NCI-H510A (cell line): Measurements from ENCODE around the gene PPP4C.

Experiments used
- DNase-seq: peaks from one replicate; lab custom pipeline; 2025; lab: John Stamatoyannopoulos, UW

PPP4C gene

DNA sequence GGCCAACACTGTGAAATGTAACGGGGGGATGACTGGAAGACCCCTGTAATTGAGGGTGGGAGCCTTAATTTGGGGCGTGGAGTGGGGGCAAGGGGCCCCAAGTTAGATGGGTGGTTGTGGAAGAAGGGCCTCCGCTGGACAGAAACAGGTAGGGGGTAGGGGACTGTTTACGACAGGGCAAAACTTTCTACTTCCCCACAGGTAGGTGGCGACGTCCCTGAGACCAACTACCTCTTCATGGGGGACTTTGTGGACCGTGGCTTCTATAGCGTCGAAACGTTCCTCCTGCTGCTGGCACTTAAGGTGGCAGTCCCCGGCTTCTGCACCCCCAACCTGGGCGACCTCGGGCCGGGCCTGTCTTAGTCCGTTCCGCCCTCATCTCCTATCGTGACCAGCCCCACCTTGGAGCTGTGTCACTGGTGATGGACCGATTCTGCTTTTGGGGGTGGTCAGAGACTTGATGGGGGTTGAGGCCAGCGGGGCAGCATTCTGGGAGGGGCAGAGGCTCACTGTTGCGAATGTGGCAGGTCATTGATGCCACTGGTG is 6.8 kb downstream of the PPP4C start:
- no peak for DNase-seq

DNA sequence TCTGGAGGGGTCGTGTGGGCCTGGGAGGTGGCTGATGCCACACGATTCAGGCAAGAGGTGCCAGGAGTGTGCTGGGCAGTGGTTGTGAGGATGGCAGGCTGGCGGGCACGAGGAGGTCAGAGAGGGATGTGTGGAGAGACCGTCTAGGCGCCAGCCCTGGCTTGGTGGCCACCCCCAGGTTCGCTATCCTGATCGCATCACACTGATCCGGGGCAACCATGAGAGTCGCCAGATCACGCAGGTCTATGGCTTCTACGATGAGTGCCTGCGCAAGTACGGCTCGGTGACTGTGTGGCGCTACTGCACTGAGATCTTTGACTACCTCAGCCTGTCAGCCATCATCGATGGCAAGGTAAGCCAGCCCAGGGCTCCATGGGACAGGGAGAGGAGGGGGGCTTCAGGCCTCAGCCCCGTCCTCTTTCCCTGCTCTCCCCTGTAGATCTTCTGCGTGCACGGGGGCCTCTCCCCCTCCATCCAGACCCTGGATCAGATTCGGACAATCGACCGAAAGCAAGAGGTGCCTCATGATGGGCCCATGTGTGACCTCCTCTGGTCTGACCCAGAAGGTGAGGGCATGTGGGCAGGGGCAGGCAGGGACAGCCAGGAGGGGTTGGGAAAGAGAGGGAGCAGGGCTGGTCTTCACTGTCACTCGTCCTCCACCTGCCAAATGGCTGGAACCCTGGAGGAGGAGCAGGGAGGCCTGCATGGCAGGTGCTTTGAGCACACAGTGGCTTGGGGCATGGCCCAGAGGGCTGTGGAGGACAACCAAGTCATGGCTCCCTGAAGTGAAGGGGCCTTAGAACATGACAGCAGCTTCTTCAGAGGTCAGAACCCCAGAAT is 7.6 kb downstream of the PPP4C start:
- no peak for DNase-seq

DNA sequence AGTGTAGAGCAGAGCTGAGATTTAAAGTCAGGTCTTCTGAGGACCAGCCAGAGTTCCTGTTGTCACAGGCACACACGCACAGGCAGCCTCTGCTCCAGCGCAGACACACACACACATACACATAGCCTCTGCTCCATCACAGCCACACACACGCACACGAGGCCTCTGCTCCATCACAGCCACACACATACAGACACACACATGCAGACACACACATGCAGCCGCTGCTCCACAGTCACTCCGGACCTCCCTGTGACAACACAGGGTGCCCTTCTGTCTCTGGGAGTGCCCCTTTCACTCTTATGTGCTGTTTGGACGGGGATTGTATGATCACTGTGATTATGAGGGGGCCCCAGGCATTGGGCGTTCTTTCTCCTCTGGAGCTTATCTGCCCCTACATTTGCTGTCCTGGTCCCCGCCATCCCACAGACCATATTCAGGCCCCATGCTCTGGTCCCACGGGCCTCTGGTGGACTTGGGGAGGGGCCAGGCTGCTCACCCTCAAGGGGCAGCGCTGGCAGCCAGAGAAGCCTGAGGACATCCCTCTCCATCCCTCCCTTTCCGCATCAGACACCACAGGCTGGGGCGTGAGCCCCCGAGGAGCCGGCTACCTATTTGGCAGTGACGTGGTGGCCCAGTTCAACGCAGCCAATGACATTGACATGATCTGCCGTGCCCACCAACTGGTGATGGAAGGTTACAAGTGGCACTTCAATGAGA is 8.5 kb downstream of the PPP4C start:
- DNase-seq = no peak

DNA sequence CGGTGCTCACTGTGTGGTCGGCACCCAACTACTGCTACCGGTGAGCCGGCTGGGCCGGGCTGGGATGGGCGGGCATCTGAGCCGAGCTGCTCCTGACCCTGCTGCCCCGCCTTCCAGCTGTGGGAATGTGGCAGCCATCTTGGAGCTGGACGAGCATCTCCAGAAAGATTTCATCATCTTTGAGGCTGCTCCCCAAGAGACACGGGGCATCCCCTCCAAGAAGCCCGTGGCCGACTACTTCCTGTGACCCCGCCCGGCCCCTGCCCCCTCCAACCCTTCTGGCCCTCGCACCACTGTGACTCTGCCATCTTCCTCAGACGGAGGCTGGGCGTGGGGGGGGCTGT is 9.0 kb downstream of the PPP4C start:
- DNase-seq = no peak

- DNase-seq = no peak
Observed at GRCh38 chr16:30085247-30085646, 9.5 kb downstream of the PPP4C start.

DNA sequence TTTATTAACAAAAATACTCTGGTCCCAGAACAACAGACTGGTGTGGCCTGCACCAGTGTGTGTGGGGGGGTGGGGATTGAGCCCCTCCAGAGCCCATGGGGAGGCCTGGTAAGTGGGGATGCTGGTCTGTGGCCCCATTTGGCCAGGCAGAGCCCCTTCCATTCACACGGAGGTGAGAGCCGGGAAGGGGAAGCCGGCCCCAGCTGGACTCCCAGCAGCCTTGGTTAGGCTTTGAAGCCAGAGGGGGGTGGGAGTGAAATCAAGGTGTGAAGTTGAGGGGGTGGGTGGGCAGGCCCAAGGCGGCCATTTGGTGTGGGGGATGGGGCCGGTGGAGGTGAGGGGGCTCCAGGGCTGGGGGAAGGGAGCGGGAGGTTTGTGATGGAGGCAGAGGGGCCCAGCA is 10.0 kb downstream of the PPP4C start:
- DNase-seq = no peak

DNA sequence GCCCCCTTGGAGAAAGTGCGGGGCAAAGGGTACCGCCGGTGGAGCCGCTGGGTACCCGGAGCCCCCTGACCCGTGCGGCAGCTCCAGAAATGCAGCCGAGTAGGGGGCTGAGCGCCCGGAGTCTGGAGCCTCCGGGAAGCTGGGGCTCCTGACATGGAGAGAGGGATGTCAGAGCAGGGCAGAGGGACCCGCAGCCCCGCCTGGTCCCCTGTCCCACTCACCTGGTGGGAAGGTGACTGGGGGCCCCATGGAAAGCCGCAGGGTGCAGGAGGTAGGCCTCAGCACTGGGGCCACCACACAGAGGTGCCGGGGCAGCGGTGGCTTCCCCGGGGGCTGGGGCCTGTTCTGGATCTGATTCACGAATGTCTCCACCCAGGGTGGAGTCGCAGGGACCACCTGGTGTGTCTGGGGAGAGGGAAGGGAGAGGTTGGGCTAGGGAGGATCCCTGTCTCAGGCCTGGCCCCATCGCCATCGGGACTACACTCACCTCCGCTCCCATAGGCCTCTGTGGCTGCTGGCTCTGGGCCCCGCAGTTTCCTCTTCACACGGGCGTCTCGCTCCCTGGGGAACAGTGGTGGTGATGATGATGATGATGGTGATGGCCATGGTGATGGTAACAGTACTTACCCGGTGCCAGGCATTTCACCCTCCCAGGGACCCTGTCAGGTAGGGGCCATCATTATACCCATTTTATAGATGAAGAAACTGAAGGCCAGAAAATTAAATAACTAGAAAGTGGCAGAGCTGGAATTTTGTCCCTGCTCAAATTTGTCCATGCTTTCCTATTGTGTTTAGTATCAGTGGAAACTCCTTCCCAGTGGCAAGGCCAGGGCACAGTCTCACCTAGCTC is 10.7 kb downstream of the PPP4C start:
- DNase-seq = no peak

GRCh38 chr16:30087181-30087898 is 11.5 kb downstream of the PPP4C start:
- DNase-seq = no peak

- DNase-seq = no peak
Observed at GRCh38 chr16:30088237-30088831, 12.5 kb downstream of the PPP4C start.

GRCh38 chr16:30088832-30089624 is 13.2 kb downstream of the PPP4C start:
- no peak for DNase-seq

GRCh38 chr16:30090610-30091331 is 15.0 kb downstream of the PPP4C start:
- DNase-seq = no peak

GRCh38 chr16:30091474-30092372 is 15.9 kb downstream of the PPP4C start, which contains the start of gene TBX6:
TBX6 (minus strand) TSS chr16:30091924; CDS start chr16:30091193, 731 bp downstream.
- DNase-seq = peak; percentile 93

GRCh38 chr16:30092373-30093010 is 16.7 kb downstream of the PPP4C start:
- DNase-seq = peak; percentile 83

DNA sequence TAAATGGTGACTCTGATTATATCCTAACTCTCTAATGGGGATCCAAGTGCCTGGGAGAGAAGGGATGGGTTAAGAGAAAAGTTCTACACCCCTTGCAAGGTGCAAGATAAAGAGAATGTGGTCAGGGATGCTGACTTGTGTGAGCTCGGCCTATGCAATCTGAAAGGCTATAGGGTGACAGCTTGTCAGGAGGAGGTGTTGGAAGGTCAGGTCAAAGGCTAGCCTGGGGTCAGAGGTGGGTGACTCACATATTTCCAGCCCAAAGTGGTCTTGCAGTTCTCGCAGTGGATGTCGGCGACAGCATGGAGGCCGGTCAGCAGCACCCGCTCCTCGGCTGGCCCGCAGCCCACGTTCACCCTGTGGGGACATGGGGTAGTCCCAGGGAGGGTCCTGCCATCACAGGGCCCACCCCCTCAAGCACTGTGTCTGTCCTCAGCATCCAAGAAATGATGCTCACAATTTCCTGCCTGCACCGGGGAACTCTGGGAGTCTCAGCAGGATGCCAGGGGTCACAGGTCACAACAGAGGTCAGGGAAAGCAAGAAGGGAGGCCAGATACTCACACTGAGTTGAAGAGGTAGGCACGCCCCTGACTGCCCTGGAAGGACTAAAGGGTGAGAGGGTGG is 18.9 kb downstream of the PPP4C start:
- no peak for DNase-seq

DNA sequence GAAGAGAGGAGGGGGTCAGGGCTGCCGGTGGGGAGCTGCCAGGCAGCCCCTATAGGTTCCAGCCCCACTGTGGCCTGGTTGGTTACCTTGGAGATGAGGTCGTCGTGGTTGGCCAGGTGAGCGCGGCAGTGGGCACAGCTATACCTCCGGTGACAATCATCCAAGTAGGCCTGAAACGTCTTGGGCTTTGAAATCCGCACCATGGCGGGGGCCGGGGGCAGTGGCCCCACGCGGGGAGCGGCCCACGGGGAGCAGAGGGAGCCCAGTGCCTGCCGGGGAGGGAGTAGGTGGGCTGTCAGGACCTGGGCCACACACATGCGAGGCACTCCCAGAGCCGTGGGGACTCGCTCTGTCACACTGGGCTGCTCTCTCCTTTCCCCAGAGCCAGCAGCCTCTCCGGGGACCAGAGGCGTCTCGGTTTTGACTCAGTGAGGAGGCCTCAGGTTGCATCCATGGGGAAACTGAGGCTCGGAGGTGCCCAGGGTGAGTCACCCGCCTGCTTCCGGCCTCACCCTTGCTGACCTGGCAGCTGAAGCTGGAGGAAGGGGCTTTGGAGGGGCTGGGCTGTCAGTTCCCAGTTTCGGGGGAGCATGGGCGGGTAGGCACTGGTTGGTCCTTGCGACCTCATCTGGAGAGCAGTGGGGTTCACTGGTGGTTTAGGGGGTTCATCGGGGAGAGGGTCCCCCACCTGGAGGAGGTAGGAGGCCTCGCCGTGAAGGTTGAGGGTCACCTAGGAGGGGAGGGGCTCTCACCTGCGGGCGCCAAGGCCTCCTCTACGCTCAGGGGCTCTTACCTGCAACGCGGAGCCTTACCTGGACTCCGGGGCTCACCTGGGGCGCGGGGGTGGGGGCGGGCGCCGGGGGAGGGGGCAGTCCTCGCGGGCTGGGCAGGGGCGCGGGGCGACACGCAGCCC is 19.6 kb downstream of the PPP4C start:
- no peak for DNase-seq

- DNase-seq = peak; percentile 92
Observed at GRCh38 chr16:30096105-30096861, 20.5 kb downstream of the PPP4C start, which contains the start of gene YPEL3. YPEL3 (minus strand) TSS chr16:30096213; CDS start chr16:30095482, 731 bp downstream.
